HG03439 (cell line): ENCODE data around the gene ADCY3.

Source experiments
- ATAC-seq: cut with Tn5 transposase; IDR thresholded peaks from one replicate; pipeline ENCODE4 v1.9.1; 2021; ENCODE audit warnings: mild to moderate bottlenecking, moderate library complexity; ENCODE audit not compliant: unreplicated experiment

Gene ADCY3

DNA sequence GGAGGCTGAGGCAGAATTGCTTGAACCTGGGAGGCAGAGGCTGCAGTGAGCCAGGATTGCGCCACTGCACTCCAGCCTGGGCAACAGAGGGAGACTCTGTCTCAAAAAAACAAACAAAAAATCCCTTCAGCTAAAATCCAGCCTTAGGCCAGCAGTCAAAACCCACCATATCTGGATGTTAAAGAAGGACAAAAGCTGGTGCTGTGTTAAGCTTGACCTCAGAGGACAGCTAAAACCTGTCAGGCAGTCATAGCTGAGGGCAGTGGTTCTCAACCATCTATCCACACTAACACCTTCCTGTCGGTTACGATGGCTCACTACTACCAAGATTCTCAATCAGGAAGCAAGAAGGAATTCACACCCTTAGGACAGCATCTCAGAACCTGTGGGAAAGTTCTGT is 136.4 kb downstream of the ADCY3 start:
- ATAC-seq: no peak

DNA sequence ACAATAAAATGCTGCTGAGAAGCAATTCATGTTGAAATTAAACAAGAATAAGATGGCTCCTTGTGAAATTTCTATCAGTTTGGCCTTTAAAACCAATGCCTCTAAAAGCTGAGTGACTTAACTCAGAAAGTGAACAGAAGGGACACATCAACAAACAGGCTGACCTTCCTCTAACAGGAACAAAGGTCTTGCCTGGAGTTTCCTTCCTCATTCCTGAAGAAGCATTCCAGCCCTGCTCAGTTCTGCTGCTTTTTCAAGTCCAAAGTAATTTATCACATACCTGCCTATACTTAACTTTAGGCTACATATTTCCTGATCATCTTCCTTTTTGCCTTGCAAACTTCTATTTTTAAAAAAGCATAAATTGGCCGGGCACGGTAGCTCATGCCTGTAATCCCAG is 140.9 kb downstream of the ADCY3 start:
- ATAC-seq: no peak

DNA sequence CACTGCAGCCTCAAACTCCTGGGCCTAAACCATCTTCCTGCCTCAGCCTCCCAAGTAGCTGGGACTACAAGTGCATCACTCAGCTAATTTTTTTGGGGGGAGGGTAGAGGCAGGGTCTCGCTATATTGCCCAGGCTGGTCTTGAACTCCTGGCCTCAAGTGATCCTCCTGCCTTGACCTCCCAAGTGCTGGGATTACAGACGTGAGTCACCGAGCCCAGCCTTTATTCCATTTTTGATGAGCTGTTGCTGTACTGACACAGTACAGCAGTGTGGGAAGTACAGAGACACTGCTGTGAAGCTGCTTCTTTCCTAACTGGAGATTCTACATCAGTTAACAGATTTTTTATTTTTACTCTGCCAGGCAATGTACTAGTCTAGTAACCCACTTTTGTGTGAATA is 145.7 kb downstream of the ADCY3 start:
- no peak for ATAC-seq

DNA sequence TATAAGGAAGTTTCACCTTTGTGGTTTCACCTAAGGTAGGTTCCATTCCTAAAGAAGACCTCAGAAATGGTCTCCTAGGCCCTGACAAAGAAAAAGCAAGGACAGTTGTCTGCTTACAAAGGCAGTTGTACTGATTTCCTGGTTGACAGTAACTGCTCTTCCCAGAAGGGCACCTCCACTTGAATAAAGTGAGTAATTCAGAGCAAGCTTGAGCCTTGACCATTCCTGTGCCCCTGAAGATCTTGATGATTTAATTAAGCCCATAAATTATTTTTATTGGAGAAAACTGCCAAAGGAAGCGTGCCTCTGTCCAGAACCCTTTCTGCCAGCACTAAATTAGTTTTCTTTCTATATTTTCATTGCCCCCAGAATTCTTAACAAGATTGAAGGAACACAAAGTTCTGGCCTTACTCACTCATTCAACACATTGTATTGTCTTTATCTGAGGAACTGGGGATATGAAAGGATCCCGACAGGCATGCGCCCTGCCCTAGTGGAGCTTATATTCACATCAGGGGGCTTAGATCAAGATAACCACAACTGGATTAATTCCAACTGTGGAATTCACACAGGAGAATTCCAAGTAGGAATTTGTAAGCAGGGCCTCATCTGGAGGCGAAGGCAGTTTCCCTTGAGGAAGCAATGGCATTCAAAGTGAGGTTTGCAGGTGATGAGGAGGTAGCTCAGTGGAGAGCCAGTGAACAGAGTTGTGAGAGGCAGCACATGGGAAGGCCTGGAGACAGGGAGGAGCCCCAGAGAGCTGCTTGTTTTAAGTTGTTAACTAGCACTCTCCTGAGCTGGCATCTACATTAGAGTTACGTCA is 148.1 kb downstream of the ADCY3 start:
- ATAC-seq: no peak

DNA sequence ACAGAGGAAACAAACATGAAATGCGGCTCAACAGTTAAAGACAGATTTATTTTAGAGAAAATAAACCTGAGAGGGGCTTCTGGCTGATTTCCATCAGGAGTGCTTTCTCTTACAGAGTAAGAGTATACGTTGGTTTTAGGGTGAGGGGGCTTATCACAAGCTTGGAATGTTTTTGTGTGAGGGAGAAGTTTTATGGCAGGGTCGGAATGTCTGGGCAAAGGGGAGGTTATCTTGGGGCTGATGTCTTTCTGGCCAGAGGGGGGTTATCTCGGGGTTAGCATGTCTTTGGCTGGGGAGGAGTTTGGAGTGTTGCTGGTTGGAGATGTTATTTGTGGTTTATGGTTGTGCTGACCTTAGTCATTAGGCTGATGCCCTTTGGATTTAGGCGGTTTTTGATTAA is 149.0 kb downstream of the ADCY3 start:
- ATAC-seq: no peak
